Transverse colon (tissue), 4 donors: ENCODE measurements around the gene LTB4R. TPM values are rescaled to one million over a fixed set of nuclear protein-coding genes. Genes with fewer than 3 reads are reported as not detected.
"Not testable (repeated sequence)": the region's sequence is repeated elsewhere in the genome, so short reads cannot be mapped to it uniquely, and the experiment has no call there.

Experiments used
- DNase-seq: peaks from one replicate; pipeline ENCODE4 v3.0.0-alpha.2; 2019
- H3K27ac ChIP-seq, 4 donors: fragments of 200-600 bp; sonication (generic); 2 replicates each; pipeline ENCODE4 v1.5.1; 2016 to 2018; ENCODE audit warnings: inconsistent platforms in 4 of 4
- H3K27me3 ChIP-seq: fragments of 200-600 bp; sonication (generic); 2 replicates; pipeline ENCODE4 v1.5.1; 2017; ENCODE audit warnings: inconsistent platforms
- H3K36me3 ChIP-seq, 4 donors: fragments of 200-600 bp; sonication (generic); 2 replicates each; pipeline ENCODE4 v1.5.1; 2017 to 2019; ENCODE audit warnings: inconsistent platforms in 4 of 4
- H3K4me1 ChIP-seq, 4 donors: fragments of 200-600 bp; sonication (generic); 2 replicates each; pipeline ENCODE4 v1.5.1; 2017 to 2020; ENCODE audit warnings: inconsistent platforms in 4 of 4
- H3K4me3 ChIP-seq, 4 donors: fragments of 200-600 bp; sonication (generic); 1 replicate in 1 of 4; 2 replicates in 3 of 4; pipeline versions ENCODE4 v1.5.1 to v1.6.1; 2017 to 2019; ENCODE audit warnings: inconsistent platforms in 4 of 4
- H3K9me3 ChIP-seq, 2 donors: fragments of 200-600 bp; sonication (generic); 2 replicates each; pipeline ENCODE4 v1.5.1; 2017 to 2019; ENCODE audit warnings: inconsistent platforms in 2 of 2
- CTCF ChIP-seq, 5 experiments: fragments of 200-600 bp in 3 of 5; fragments of 450-650 bp in 2 of 5; sonication (generic) in 3 of 5; IDR thresholded peaks; 1 replicate in 2 of 5; 2 replicates in 3 of 5; pipeline ENCODE4 v1.5.1; 2016 to 2017; ENCODE audit warnings: antibody characterized with exemption in 5 of 5, inconsistent platforms in 3 of 5, mild to moderate bottlenecking in 2 of 5, moderate library complexity in 1 of 5
- EP300 ChIP-seq: sonication (generic); formaldehyde crosslinking; IDR thresholded peaks from one replicate; pipeline ENCODE4 v1.6.1; 2017; ENCODE audit warnings: antibody characterized with exemption, low read depth
- POLR2A ChIP-seq: fragments of 450-650 bp; IDR thresholded peaks from one replicate; pipeline ENCODE4 v1.6.1; 2016; ENCODE audit warnings: antibody characterized with exemption, mild to moderate bottlenecking, moderate library complexity
- POLR2AphosphoS5 ChIP-seq, 3 donors: sonication (generic); formaldehyde crosslinking; IDR thresholded peaks; one replicate each; pipeline ENCODE4 v1.6.1; 2016; ENCODE audit warnings: antibody characterized with exemption in 3 of 3
- WGBS, 2 donors: methylation state at CpG; one replicate each; pipeline ENCODE4 v1.1.5; 2018; ENCODE audit warnings: low coverage in 1 of 2; 5-methylcytosine and 5-hydroxymethylcytosine counted together
- in situ Hi-C, 4 donors: fragments of 200-750 bp; cut with MboI; loops; one replicate each; pipeline versions ENCODE4 v1.15.0 to v1.15.1; 2017; ENCODE audit warnings: low sequenced_read_pairs in 3 of 4, low pct_ligation_motif_present in 1 of 4, low pct_unique_long_range_greater_than_20kb in 1 of 4
- intact Hi-C: fragments of 100-400 bp; cut with DNase I; formaldehyde crosslinking; loops from one replicate; pipeline ENCODE4 v1.15.1; 2023; ENCODE audit warnings: low total_unique reads
- total RNA-seq, 4 donors: library from RNA; depleted of rRNA; stranded (reverse); fragments of >200 nt; gene quantifications; one replicate each; pipeline ENCODE4 v1.1.0, GENCODE V29; 2016

The LTB4R gene
- total RNA-seq, 4 donors from 2014 or later: 1.1 to 8.3 (median 6.2) TPM

- no peaks in the 10 kb centered on the region for H3K36me3 ChIP-seq
- no peaks in the 10 kb centered on the region for H3K27me3 ChIP-seq
- intact Hi-C loops (no loop called here), in situ Hi-C loops (loop anchor here in 1 of 4 donors (25.0 kb wide), 1 partner anchor 110 kb away; the partner anchor contains the start of genes CBLN3, KHNYN and SDR39U1)
- no peaks in the 10 kb centered on the region for H3K9me3 ChIP-seq
- H3K27ac ChIP-seq: no peak overlapping the region
- H3K4me3 ChIP-seq: no peak overlapping the region
- 40 to 88% methylated on average over 1 to 2 of the region's 2 CpGs for WGBS, 2 donors
- peaks cover under 1 to 18% (median 4%) of the 10 kb centered on the region in 4 donors for H3K4me1 ChIP-seq
- DNase-seq: no peak
- TF ChIP-seq EP300 (no peak), POLR2A (no peak), POLR2AphosphoS5 (IDR thresholded peaks at IDR 0.05) (no peak), CTCF (IDR thresholded peaks at IDR 0.05) (no peak)
Observed at GRCh38 chr14:24327303-24327702, 16.0 kb downstream of the LTB4R start.

GRCh38 chr14:24327914-24328313 lies 16.6 kb downstream of the LTB4R start:
- in situ Hi-C loops: loop anchor here in 1 of 4 donors (25.0 kb wide), 1 partner anchor 109 kb away; the partner anchor contains the start of genes CBLN3, KHNYN and SDR39U1
- H3K4me3 ChIP-seq, H3K36me3 ChIP-seq, H3K27ac ChIP-seq, H3K9me3 ChIP-seq, intact Hi-C loops, H3K27me3 ChIP-seq: not testable (repeated sequence)
- WGBS, 2 donors: 0 to 2% methylated on average over 1 to 9 of the region's 9 CpGs
- TF ChIP-seq CTCF (IDR thresholded peaks at IDR 0.05): peak; percentile 66 to 71 (median 69)
- DNase-seq: peak; percentile 71
- H3K4me1 ChIP-seq: peaks cover 5 to 24% (median 10%) of the 10 kb centered on the region in 4 donors

DNA sequence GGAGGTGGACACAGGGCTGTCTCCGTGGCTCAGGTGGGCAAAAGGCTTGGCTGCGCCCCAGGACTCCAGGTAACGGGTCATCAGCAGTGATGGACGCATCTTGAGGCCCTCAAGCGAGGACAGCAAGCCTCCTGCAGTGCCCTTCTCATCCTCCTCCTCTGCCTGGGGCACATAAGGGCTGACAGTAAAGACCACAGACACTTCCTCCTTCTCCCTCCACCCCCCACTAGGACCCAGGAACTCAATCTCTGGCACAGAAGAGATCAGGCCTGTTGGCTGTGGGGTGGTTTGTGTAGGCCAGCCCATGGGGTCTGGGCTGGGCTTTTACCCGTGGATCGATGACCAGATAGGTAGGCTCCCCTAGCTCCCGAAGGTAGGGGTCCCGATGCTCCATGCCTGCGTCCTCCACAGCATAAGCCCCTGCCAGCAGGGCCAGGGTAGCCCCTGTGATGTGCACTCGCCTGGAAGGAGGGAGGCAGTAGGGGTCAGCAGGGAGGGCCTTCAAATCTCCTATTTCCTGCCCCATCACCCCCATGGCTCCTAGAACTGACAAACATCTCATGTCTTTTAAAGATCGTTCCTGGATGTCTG lies 17.9 kb downstream of the LTB4R start:
- in situ Hi-C loops: loop anchor here in 1 of 4 donors (25.0 kb wide), 1 partner anchor 108 kb away; the partner anchor contains the start of genes CBLN3, KHNYN and SDR39U1
- H3K27ac ChIP-seq: peak overlapping the region in 1 of 4 donors; percentile 10
- H3K9me3 ChIP-seq: no peaks in the 10 kb centered on the region

DNA sequence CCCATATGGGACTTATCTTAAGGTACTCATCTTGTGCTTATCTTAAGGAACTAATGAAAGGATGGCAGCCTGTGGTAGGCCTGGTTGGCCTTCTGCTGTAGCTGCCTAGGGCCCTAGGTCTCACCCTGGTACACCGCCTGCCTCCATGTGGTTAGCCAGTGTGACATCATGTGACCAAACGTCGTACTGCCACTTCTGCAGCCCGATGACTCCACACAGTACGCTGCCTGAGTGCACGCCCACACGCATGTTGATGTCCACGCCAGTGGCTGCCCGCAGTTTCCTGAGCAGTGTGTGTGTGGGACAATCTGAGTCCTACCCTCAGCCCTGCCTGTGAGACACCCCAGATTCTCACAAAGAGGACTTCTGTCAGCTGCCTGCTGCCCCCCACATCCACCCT lies 18.4 kb downstream of the LTB4R start:
- Histone ChIP-seq H3K4me3 (no peak overlapping the region), H3K36me3 (no peaks in the 10 kb centered on the region), H3K27ac (no peak overlapping the region), H3K4me1 (peaks cover 11 to 43% (median 28%) of the 10 kb centered on the region in 4 donors), H3K9me3 (no peaks in the 10 kb centered on the region), H3K27me3 (peaks cover 20% of the 10 kb centered on the region)
- DNase-seq: peak; percentile 69
- 47% methylated on average over 8 of the region's 9 CpGs; no CpG with 5 or more reads in 1 of the 2 donors for WGBS, 2 donors
- TF ChIP-seq POLR2AphosphoS5 (IDR thresholded peaks at IDR 0.05) (no peak), EP300 (no peak), POLR2A (no peak), CTCF (IDR thresholded peaks at IDR 0.05) (no peak)
- in situ Hi-C loops: loop anchor here in 3 of 4 donors (5.0 to 25.0 kb wide), 3 partner anchors 103 to 108 kb away; partner anchors contain the start of genes CBLN3 (in 1 of the 3), KHNYN (in 1 of the 3) and SDR39U1 (in 1 of the 3)
- intact Hi-C loops: no loop called here

More for the DNA sequence above, 17.9 kb downstream of the LTB4R start:
- WGBS, 2 donors: 92% methylated on average over 12 of the region's 12 CpGs; no CpG with 5 or more reads in 1 of the 2 donors
- H3K4me3 ChIP-seq: no peak overlapping the region
- intact Hi-C loops: no loop called here
- no peak for DNase-seq
- no peaks in the 10 kb centered on the region for H3K36me3 ChIP-seq
- peaks cover 6 to 37% (median 22%) of the 10 kb centered on the region in 4 donors for H3K4me1 ChIP-seq
- H3K27me3 ChIP-seq: peaks cover 14% of the 10 kb centered on the region
- TF ChIP-seq POLR2AphosphoS5 (IDR thresholded peaks at IDR 0.05) (no peak), CTCF (IDR thresholded peaks at IDR 0.05) (no peak), EP300 (no peak), POLR2A (no peak)
